Stimulated activated naive CD4-positive, alpha-beta T cell (primary cell): ENCODE data around the gene TMPRSS7.
A peak's percentile ranks its signal among the peaks of the same experiment; 100 is the strongest.

Experiments used
- DNase-seq, 6 experiments: peaks; one replicate each; lab custom pipeline; 2025; lab: John Stamatoyannopoulos, UW

The TMPRSS7 gene

DNA sequence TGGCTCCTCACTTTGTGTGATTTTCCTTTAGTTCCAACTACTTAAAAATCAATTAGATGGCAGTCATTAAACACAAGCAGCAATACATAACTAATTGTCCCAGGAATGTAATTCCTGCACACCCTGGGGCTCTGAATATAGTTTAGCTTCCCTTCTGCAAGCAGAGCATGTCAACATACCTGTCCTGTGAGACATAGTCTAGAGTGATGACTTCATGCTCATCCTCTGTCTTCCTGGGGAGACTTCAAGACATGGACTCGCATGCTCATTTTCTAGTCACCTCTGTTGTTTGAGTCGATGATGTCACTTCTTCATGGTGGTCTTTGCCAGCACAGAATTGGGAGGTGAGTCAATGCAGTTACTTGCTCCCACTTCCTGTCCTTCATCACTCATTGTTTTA lies 67.4 kb downstream of the TMPRSS7 start:
- DNase-seq = no peak

DNA sequence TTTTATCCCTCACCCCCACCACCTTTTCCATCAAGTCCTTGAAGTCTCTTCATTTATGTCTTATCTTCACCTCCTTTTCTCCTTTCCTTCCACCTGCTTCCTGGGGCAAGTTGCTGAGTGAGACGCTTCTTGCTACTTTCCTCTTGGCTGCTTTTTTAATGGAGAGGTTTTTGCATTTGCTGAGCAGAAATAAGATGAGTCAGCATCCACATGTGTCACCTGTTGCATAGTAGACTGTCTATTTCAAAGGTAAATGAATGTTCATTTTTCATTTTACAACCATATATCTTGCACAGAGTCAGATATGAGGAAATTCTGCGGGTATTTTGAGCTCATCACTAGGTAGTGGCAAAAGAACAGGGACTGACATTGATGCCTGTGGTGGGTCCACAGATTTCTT lies 70.2 kb downstream of the TMPRSS7 start:
- no peak for DNase-seq

DNA sequence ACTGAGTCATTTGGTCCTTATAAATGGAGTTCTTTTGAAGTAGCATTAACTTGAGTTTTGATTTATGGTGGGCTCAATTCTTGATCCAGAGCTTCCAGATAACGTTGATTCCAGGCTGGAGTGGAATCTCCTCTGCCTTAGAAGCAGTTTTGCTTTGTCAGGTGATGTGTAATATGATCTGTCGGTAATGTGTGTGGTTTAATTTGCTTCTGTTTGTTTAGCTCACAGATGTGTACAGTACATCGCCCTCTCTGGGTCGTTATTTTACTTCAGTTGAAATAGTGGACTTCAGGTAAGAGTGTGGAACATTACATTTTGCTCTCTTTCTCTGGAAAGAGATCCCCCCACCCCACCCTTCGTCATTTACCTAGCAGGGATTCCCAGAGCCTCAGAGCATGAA lies 74.8 kb downstream of the TMPRSS7 start:
- no peak for DNase-seq

DNA sequence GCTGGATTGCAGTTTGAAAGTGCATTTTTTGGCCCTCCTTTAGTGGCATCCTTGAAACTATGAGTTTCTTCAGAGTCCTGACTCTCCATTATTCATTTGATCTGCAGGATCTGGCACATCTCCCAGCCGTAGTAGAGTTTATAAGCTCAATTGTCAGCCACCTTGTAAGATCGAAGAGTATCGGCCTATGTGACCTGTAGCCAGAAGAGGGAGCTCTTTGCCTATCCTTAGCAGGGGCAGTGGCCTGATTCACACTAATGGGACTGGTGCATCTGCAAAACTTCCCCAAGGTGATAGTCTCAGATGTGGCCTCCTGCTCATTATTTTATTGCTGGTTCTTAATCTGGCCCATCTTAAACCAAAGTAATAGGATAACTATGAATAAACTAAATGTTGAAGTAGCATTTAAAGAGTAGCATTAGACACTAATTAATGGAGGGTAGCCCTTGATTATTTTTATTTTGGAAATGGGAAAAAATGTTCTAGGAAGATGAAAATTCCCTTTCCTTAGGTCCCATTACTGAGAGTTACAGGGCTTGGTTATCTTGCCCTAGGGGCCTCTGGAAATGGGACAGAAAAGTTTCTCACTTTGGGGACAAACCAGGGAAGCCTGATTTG lies 77.4 kb downstream of the TMPRSS7 start:
- DNase-seq = peak in 5 of 6 experiments; percentile 42 to 77 (median 45)

DNA sequence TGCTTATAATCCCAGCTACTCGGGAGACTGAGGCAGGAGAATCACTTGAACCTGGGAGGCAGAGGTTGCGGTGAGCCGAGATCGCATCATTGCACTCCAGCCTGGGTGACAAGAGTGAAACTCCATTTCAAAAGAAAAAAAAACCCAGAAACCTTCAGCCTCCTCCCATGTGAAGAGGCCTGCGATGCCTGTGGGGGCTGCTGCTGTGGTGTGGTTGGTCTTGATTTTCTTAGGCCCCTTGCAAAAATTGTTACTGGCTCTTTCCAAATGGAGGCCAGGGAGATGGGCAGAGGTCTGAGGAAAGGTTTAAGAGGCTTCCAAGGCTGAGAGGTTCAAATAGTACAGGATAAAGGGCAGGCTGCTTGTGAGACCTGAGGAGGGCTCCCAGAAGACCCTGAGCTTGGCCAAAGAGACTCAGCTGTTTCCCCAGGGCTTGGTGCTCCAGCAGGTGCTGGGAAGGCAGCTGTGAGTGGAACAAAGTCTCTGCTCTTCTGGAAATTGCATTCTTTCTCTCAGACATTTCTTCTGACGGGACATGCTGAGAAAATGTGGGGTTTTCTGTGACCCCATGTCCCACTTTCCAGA lies 80.1 kb downstream of the TMPRSS7 start:
- DNase-seq = no peak

DNA sequence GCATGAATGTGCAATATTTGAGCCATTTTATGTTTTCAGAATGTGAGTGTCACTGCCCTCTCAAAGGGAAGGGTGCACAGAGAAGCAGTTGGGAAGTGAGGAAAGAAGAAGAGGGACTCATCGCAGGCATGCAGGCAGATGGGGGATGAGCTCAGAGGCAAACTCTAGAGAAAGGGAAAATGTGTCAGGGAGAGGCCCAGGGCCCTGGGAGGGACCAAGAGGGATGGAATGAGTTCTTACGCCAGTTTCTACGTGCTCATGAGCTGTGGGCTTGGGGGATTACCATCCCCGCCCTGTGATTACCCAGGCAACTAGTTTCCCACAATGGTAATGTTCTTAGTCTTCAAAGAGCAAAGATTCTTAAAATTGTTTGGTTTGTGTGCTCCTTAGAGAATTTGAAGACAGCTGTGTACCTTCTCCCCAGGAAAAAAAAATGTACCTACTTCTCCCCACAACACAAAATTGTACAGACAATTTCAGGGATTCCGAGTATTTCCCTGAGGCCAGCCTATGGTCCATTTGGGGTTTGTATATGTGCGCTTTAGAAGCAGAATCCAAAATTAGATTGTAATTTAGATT lies 80.7 kb downstream of the TMPRSS7 start:
- no peak for DNase-seq

DNA sequence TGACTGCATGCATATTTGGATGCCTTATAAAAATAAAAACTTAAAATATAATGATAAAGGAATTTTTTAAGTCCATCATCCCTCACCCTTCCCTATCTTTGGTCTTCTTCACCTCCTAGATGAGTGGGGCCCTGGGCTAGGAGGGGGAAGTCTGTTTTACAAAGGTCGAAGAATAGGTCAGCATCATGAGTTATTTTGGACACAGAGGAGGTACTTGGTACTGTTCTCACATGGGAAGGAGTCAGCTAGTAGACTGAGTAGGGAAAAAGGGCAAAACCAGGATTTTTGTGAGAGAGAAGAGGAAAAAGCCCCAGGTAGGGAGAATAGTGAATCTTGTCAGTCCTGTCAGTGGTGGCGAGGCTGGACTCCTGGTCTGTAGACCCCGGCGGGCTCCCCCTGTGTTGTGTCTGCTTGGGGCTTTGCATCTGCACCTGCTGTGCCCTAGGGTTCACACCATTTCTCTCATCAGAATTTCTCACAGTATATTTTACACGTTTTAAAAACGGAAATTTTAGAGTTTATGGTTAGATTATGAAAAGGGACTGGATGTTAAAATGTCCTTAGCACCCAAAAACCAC lies 81.4 kb downstream of the TMPRSS7 start:
- no peak for DNase-seq

DNA sequence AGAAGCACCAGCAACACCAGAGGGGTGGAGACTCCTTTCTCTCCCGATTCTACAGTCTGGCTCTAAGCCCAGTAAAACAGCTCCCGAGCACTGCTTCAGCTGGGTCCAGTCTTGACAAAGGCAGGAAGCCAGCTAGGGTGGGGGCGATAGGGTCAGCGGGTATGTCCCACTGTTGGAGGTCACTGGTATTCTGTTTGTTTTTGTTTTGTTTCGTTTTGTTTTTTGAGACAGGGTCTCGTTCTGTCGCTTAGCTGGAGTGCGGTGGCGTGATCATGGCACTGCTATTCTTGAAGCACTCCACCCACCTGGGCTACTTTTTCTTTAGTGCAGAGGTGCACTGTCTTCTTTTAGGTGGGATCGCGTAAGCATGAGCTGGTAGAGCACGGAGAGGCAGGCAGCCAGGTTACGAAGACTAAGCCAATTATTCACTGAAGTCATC lies 82.2 kb downstream of the TMPRSS7 start:
- DNase-seq = no peak

DNA sequence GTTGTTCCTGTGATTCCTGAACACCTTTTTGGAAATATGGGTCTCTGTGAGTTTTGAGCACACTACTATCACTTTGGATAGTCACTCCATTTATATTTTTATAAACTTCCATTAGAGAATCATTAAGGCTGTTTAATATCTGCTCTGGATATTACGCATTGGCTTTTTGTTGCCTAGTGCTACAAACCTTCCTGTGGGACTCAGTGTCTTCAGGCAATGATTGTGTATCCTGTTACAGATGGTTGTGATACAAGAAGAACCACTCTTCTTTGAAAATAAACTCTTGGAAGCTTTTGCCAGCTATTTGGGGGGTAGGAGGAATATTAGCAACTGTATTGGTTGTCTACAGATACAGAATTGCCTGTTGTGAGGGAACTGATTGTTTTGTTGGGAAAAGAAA lies 82.9 kb downstream of the TMPRSS7 start:
- no peak for DNase-seq

DNA sequence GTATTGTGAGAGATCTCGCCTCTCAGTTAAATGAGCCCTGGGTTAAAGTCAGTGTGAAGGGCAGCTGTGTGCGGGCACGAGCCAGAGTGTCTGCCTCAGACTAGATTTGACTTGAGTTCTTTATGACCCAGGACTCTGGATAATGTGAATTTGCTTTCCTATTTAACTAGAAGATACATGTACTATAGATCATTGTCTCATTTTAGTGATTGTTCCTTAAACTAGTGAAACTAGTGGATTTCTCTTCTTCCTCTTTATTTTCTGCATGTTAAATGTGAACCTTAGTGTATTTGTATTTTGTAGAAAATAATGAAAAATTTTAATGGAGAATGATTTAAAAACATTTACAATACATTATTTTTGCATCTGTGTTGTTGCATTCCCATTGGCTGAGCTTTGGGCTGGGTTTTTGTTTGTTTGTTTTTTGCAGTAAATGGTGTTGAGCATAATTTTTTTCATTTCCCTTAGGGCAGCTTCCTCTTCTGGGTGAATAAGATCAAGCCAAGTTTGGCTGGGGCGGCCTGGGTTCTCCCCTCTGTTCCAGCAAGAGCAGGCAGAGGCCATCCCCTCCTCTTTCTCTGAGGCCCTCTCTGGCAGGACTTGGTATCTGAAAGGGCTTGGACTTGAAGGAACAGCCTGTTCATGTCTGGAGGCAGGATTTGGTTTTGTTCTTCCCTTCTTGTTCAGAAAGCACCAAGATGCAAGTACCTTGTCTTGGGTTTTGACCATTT lies 83.5 kb downstream of the TMPRSS7 start:
- DNase-seq = no peak

DNA sequence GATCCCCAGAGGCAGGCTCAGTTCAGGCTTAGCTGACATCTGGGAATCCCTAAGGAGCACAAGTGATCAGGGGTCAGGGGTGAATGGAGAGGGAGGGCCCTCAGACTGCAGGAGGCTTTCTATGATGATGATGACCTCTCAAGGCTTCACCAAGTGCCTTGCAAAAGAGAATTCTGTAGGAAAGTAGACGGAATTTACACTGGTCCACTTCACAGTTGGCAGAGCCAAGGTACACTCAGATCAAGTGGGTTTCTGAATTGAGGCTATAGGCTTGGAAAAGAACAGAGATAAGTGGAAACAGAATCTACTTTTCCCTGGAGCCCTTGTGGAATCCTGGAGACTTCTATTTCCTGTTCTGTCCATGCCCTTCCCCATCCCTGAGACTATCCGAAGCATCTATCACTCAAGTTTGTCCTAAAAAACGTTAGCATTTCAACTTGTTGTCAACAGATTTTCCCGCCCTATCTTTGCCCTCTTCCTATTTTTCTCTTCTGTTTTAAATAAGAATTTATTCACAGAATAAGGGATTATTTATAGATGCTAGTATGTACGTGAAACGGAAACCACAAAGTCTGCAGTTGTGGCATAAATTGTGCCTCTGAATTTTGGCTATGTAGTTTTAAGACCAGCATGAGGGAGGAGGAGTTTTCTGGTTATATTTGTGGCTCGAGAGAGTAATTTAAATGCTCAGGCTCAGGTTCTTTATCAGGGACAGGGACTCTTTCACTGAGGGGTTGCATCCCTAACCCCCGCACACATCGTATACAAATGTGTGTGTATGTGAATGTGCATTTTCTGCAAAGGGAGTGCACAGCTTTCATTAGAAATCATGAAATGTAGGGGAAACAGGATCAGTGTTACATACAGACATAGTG lies 85.7 kb downstream of the TMPRSS7 start:
- peak in 3 of 6 experiments; percentile 24 to 39 (median 35) for DNase-seq

DNA sequence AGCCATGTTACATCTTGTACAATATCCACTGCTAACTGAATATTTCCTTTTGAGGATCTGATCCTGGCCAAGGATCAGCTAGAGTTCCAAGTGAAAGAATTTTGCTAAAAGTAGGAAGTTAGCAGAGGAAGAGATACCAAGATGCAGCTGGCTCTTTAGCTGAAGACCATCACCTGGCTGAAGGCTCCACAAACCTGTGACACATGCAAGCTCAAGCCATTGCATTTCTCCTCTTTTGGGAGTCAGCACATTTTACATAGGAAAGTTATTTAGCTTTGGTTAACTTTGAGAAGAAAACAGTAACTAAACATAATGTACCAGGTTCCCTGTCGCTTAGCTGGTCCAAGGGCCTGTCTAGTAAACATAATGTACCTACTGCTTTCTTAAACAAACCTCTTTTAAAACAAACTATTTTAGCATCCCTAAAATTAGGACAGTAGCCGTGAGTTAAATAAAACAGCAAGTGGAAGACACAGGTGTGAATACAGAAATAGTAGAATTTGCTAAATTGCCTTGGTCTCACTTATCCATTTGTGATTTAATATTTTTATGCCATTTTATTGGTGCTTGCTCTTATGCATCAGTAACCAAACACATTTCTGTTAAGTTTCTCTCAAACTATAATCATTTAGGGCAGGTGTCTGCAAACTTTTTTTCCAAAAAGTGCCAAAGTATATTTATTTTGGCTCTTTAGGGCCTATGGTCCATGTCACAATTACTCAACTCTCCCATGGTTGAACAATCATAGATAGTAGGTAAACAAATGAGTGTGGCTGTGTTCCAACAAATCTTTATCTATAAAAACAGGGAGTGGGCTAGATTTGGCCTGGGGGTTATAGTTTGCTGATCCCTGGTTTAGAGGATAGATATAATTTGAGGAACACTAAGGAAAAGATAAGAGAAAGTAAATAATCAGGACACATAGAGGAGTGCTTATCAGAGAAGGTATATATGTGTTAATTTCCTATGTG lies 87.3 kb downstream of the TMPRSS7 start:
- DNase-seq = no peak

DNA sequence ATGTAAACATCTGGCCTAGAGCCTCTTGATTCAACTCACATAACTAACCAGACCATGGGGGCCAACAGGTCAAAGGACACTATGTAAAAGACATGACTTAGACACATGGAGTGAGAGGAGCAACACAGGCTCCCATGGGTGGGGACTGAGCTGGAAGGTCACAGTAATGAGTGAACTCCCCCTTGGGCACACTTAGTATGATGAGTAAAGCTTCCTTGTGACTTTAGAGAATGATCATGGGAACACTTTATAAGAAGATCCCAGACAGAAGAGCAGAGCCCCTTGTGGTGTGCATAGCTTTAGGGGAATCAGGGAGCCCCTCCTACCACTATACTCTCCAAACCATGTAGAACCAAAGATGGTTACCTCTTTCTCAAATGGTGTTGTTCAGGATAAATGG lies 88.3 kb downstream of the TMPRSS7 start:
- DNase-seq = no peak

DNA sequence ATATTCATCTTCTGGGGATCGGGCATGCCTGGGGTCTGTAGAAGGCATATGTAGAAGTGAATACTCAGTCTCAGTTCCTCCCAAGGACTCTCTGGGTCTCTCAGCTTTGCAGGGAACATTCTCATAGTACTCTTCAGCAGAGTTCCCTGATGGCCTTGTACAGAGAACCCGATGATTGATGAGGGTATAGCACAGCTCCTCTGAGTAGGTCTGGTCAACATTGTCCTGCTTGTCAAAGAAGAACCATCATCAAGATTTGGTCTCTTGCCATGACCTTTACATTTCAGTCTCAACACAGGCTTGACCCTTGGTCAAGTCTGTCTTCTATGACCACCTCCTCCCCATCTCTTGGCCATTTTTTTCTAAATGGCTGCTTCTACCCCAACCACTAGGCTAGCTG lies 89.0 kb downstream of the TMPRSS7 start:
- no peak for DNase-seq

DNA sequence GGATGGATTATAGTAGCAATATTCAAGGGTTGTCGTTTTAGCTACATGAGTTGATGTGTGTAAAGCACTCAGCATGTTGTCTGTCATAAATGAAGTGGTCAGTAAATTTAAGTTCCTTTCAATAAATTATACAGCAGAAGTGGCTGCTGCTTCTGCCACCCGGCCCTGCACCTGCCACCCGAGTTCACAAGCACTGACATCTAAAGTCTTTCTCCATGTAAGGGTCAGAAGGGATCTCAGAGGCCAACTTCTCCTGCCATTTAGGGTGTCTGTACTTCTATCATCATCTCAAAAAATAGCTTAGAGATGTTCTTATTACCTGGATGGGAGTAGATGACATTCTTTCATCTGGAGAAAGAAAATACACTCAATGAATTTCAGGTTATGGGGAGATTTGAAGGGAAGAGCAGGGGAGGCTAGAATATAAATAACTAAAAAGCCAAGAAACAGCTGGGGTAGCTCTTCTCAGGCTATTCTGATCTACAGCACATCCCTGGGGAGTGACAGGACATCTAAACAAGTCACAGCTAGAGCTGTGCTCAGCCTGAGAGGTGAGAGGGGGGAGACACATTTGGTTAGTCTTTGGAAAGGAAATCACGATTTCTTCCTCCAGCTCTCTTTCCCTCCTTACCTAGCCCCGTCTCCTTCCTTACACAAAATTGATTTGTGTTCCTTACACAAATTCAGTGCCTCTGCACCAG lies 90.5 kb downstream of the TMPRSS7 start:
- no peak for DNase-seq

DNA sequence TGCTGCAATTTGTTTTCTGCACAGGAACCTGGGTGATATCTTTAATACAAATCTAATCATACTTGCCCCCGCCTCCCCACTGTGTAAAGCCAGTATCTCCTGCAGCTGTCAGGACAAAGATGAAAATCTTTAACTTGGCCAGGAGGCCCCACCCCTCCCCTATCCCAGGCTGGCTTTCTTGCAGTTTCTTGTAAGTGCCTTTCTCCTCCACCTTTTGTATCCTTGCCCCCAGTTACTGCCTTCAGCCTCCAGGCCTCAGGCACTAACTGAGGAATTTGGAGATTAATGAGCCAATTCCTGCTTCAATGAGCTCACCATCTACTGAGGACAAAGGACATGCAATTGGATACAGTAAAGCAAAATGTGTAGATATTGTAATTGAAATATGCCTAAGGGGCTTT lies 92.0 kb downstream of the TMPRSS7 start:
- no peak for DNase-seq

DNA sequence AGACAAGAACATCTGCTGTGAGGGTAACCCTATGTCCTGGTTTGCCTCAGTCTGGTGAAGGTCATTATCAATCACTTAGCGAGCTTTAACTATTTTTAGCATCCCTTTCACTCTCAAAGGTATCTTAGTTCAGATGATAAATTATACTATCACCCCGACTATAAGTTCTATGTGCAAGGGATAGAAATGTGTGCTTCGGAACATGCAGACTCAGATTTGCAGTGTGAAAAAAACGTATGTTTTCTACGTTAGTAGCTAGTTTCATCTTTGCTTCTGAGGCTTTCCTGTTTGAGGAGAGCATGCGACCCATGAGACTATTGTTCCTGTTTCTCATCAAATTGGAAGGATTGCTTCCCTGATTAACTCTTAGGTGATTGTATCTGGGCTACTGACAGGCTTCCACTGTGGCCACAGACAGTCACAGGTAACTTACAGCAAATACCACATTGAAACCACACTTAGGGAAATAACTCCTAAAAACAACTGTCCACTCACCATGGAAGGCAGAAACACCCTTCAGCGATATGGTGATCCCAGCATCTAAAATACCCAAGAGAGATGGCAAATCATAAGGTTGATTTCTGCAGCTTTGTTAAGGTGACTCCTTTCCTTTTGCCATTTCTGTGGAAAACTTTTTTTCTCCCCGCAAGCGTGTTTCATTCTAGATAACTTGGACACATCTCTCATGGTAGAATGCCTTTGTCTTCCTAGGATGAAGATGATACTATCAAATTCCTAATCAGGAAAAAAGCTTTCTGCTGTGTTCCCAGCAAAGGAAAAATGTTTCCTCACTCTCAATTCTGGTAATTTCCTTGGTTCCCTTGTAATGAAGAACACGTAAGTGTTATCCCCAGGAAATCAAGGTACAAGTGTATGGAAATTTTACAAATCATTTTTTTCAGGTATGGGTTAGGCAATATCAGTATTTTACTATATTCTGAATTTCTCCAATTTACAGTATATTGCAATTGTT lies 93.3 kb downstream of the TMPRSS7 start:
- DNase-seq = peak in 3 of 6 experiments; percentile 9 to 43 (median 36)
